GM19438 (cell line): ENCODE data around the gene SAMM50.
"Not testable (repeated sequence)": the region's sequence is repeated elsewhere in the genome, so short reads cannot be mapped to it uniquely, and the experiment has no call there.

Experiments used
- ATAC-seq: cut with Tn5 transposase; IDR thresholded peaks from one replicate; pipeline ENCODE4 v1.9.1; 2021; ENCODE audit warnings: low read depth; ENCODE audit not compliant: unreplicated experiment

Gene SAMM50

GRCh38 chr22:43999378-43999777, 44.1 kb downstream of the SAMM50 start:
- no peak for ATAC-seq

GRCh38 chr22:44000123-44000522, 44.9 kb downstream of the SAMM50 start:
- no peak for ATAC-seq

- ATAC-seq = no peak
Observed at GRCh38 chr22:44001521-44001920, 46.3 kb downstream of the SAMM50 start.

- no peak for ATAC-seq
Observed at GRCh38 chr22:44002324-44002723, 47.1 kb downstream of the SAMM50 start.

GRCh38 chr22:44002997-44003396, 47.8 kb downstream of the SAMM50 start:
- ATAC-seq = no peak

- no peak for ATAC-seq
Observed at GRCh38 chr22:44003405-44004103, 48.3 kb downstream of the SAMM50 start.

- ATAC-seq = no peak
Observed at GRCh38 chr22:44004104-44004460, 48.8 kb downstream of the SAMM50 start.

GRCh38 chr22:44005524-44005923, 50.3 kb downstream of the SAMM50 start:
- no peak for ATAC-seq

GRCh38 chr22:44012162-44012561, 56.9 kb downstream of the SAMM50 start:
- ATAC-seq = no peak

GRCh38 chr22:44012591-44012990, 57.3 kb downstream of the SAMM50 start:
- ATAC-seq = no peak

- no peak for ATAC-seq
Observed at GRCh38 chr22:44014241-44014640, 59.0 kb downstream of the SAMM50 start.

- ATAC-seq = not testable (repeated sequence)
Observed at GRCh38 chr22:44016586-44016985, 61.3 kb downstream of the SAMM50 start.

GRCh38 chr22:44018594-44018993, 63.4 kb downstream of the SAMM50 start:
- ATAC-seq = no peak

GRCh38 chr22:44019416-44019815, 64.2 kb downstream of the SAMM50 start:
- no peak for ATAC-seq

GRCh38 chr22:44019846-44020245, 64.6 kb downstream of the SAMM50 start:
- ATAC-seq = no peak

GRCh38 chr22:44020981-44021380, 65.7 kb downstream of the SAMM50 start:
- no peak for ATAC-seq

- no peak for ATAC-seq
Observed at GRCh38 chr22:44023404-44024287, 68.4 kb downstream of the SAMM50 start.

GRCh38 chr22:44024288-44024921, 69.2 kb downstream of the SAMM50 start, which contains the start of gene PARVB:
Gene PARVB (plus strand): TSS chr22:44024302. CDS start chr22:44024340, 38 bp downstream.
- ATAC-seq = no peak

- ATAC-seq = peak; percentile 52
Observed at GRCh38 chr22:44025171-44026065, 70.2 kb downstream of the SAMM50 start.

- no peak for ATAC-seq
Observed at GRCh38 chr22:44026066-44026629, 70.9 kb downstream of the SAMM50 start.
